ENCODE data around the gene TECTB.

The TECTB gene

DNA sequence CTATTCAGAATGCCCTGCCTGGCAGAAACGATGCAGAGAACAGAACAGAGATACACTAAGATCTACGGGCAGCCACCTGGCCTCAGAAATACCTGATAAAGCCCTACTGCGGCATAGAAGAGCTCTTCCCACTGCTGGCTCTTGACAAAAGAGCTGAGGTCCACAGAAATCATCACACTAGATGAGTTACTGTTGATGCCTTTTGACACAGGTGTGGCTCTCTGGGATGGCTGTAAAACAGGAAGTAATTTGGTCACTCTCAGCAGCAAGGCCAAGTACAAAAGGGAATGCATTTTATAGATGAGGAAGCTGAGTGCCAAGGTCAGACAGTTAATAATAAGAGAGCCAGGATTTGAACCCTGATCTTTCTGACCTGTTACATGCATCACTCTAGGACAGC lies 55.8 kb downstream of the TECTB start:
- TF ChIP-seq Cebpa-rat (IDR thresholded peaks at IDR 0.05), result no peak
- no peaks in the 10 kb centered on the region for H3K9me3 ChIP-seq
- no peak overlapping the region for H3K4me2 ChIP-seq
- no peak overlapping the region for H3K4me3 ChIP-seq
- H3K9ac ChIP-seq, result no peak overlapping the region
- H3K27me3 ChIP-seq, result no peaks in the 10 kb centered on the region
- no peaks in the 10 kb centered on the region for H3K36me3 ChIP-seq
- 0 out of 2 replicates have a peak, but pooled peaks cover 10% of the 10 kb centered on the region for H3K4me1 ChIP-seq
- H4K20me1 ChIP-seq, result no peaks in the 10 kb centered on the region
- no peak overlapping the region for H3K27ac ChIP-seq

- Histone ChIP-seq H3K4me3 (no peak overlapping the region), H3K4me1 (0 out of 2 replicates have a peak, but pooled peaks cover 10% of the 10 kb centered on the region), H3K4me2 (no peak overlapping the region), H3K27ac (no peak overlapping the region), H3K9me3 (no peaks in the 10 kb centered on the region), H3K9ac (no peak overlapping the region), H3K27me3 (no peaks in the 10 kb centered on the region), H3K36me3 (no peaks in the 10 kb centered on the region), H4K20me1 (no peaks in the 10 kb centered on the region)
- no peak for TF ChIP-seq Cebpa-rat (IDR thresholded peaks at IDR 0.05)
Measured at GRCh38 chr10:112340601-112341000, 57.4 kb downstream of the TECTB start.

GRCh38 chr10:112343056-112343806 lies 60.0 kb downstream of the TECTB start:
- Histone ChIP-seq H3K36me3 (no peaks in the 10 kb centered on the region), H3K9me3 (no peaks in the 10 kb centered on the region), H4K20me1 (no peaks in the 10 kb centered on the region), H3K27ac (no peak overlapping the region), H3K4me1 (0 out of 2 replicates have a peak, but pooled peaks cover 5% of the 10 kb centered on the region), H3K9ac (no peak overlapping the region), H3K4me3 (no peak overlapping the region), H3K4me2 (no peak overlapping the region), H3K27me3 (no peaks in the 10 kb centered on the region)
- no peak for TF ChIP-seq Cebpa-rat (IDR thresholded peaks at IDR 0.05)

GRCh38 chr10:112344261-112344660 lies 61.1 kb downstream of the TECTB start:
- no peak for TF ChIP-seq Cebpa-rat (IDR thresholded peaks at IDR 0.05)
- Histone ChIP-seq H3K4me2 (no peak overlapping the region), H3K36me3 (no peaks in the 10 kb centered on the region), H3K9me3 (no peaks in the 10 kb centered on the region), H3K9ac (no peak overlapping the region), H3K4me1 (0 out of 2 replicates have a peak, but pooled peaks cover 5% of the 10 kb centered on the region), H4K20me1 (no peaks in the 10 kb centered on the region), H3K4me3 (no peak overlapping the region), H3K27me3 (no peaks in the 10 kb centered on the region), H3K27ac (no peak overlapping the region)

GRCh38 chr10:112345202-112345601 lies 62.0 kb downstream of the TECTB start:
- Histone ChIP-seq H3K4me2 (no peak overlapping the region), H3K27me3 (no peaks in the 10 kb centered on the region), H3K9me3 (peaks cover 9% of the 10 kb centered on the region; the same call in 1 of the 2 replicates), H4K20me1 (no peaks in the 10 kb centered on the region), H3K4me3 (no peak overlapping the region), H3K27ac (no peak overlapping the region), H3K4me1 (0 out of 2 replicates have a peak, but pooled peaks cover 5% of the 10 kb centered on the region), H3K36me3 (no peaks in the 10 kb centered on the region), H3K9ac (no peak overlapping the region)
- no peak for TF ChIP-seq Cebpa-rat (IDR thresholded peaks at IDR 0.05)

DNA sequence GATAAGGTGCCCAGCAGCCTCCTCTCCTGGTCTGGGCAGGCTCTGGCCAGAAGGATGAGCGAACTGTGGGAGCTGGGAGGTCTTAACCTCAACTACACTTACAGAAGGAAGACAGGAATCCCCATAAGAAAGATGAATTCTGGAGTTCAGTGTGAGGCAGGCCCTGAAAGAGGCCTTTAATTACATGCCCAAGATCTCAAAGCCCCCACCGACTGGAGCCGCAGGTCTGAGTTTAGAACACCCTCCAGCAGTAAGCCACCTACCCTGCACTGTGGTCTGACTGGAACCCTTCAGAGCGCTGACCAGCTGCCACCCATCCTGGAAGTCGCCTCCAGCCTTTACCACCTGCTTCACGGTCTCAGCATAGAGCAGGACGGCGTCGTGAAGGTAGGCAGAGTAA lies 62.5 kb downstream of the TECTB start:
- H3K27ac ChIP-seq, result no peak overlapping the region
- peaks cover 12% of the 10 kb centered on the region; the same call in 1 of the 2 replicates for H3K9me3 ChIP-seq
- no peaks in the 10 kb centered on the region for H4K20me1 ChIP-seq
- H3K4me3 ChIP-seq, result no peak overlapping the region
- H3K27me3 ChIP-seq, result no peaks in the 10 kb centered on the region
- 0 out of 2 replicates have a peak, but pooled peaks cover 5% of the 10 kb centered on the region for H3K4me1 ChIP-seq
- no peaks in the 10 kb centered on the region for H3K36me3 ChIP-seq
- H3K9ac ChIP-seq, result no peak overlapping the region
- H3K4me2 ChIP-seq, result no peak overlapping the region
- TF ChIP-seq Cebpa-rat (IDR thresholded peaks at IDR 0.05), result no peak

GRCh38 chr10:112346774-112347173 lies 63.6 kb downstream of the TECTB start:
- Histone ChIP-seq H3K36me3 (no peaks in the 10 kb centered on the region), H3K9ac (no peak overlapping the region), H3K9me3 (peaks cover 12% of the 10 kb centered on the region; the same call in 1 of the 2 replicates), H3K4me1 (0 out of 2 replicates have a peak, but pooled peaks cover 12% of the 10 kb centered on the region), H4K20me1 (no peaks in the 10 kb centered on the region), H3K4me3 (no peak overlapping the region), H3K27me3 (no peaks in the 10 kb centered on the region), H3K27ac (no peak overlapping the region), H3K4me2 (no peak overlapping the region)
- no peak for TF ChIP-seq Cebpa-rat (IDR thresholded peaks at IDR 0.05)

DNA sequence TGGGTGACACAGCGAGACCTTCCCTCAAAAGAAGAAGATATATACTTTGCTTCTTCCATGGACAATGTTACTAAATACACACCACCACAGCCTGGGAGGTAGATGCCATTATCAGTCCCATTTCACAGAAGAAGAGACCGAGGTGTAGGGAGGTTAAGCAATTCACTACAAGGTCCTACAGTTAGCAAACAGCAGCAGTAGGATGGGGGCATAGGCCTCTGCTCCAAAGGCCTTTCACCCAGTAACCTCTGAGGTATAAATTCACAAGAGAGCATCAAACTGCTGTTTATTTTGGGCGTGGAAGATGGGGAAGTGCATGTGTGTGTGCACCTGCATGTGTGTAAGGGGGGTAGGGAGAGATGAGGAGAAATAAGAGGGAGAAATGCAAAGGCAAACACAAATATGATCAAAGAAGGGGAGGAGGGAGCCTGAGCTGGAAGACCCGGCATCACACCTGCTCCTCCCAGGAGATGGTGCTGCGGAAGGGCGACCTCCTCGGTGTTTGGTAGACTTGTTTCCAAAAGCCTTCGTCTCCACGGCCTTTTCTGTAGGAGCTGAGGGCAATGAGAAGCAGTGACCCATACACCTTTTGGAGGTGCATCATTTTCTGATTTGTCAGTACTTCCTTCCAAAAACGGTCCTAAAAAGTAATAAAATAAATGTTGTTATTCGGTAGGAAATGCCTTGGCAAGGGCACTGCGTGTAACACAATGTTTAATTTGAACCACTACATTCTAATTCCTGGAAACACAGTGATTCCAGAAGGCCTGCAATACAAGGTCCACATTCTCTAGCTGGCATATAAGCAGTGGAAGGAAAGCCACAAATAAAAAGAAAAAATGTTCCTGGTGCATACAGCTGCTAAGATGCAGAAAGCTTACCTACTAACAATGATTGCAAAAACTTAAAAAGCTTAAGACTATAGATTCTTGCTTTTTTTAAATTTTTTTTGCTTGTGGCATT lies 64.8 kb downstream of the TECTB start:
- H3K27ac ChIP-seq, result no peak overlapping the region
- no peak overlapping the region for H3K4me2 ChIP-seq
- H3K9ac ChIP-seq, result no peak overlapping the region
- no peaks in the 10 kb centered on the region for H4K20me1 ChIP-seq
- H3K36me3 ChIP-seq, result no peaks in the 10 kb centered on the region
- H3K4me1 ChIP-seq, result 0 out of 2 replicates have a peak, but pooled peaks cover 11% of the 10 kb centered on the region
- no peak for TF ChIP-seq Cebpa-rat (IDR thresholded peaks at IDR 0.05)
- H3K4me3 ChIP-seq, result no peak overlapping the region
- no peaks in the 10 kb centered on the region for H3K27me3 ChIP-seq
- H3K9me3 ChIP-seq, result peaks cover 12% of the 10 kb centered on the region; the same call in 1 of the 2 replicates

GRCh38 chr10:112348759-112349158 lies 65.6 kb downstream of the TECTB start:
- no peak overlapping the region for H3K4me2 ChIP-seq
- H3K27me3 ChIP-seq, result no peaks in the 10 kb centered on the region
- H3K4me1 ChIP-seq, result 0 out of 2 replicates have a peak, but pooled peaks cover 7% of the 10 kb centered on the region
- TF ChIP-seq Cebpa-rat (IDR thresholded peaks at IDR 0.05), result no peak
- no peak overlapping the region for H3K9ac ChIP-seq
- H3K4me3 ChIP-seq, result no peak overlapping the region
- H3K36me3 ChIP-seq, result no peaks in the 10 kb centered on the region
- no peaks in the 10 kb centered on the region for H4K20me1 ChIP-seq
- no peak overlapping the region for H3K27ac ChIP-seq
- peaks cover 12% of the 10 kb centered on the region; the same call in 1 of the 2 replicates for H3K9me3 ChIP-seq
